HG02970 (cell line): ENCODE measurements around the gene ABO.
"Not testable (repeated sequence)": the region's sequence is repeated elsewhere in the genome, so short reads cannot be mapped to it uniquely, and the experiment has no call there.

Experiments
- ATAC-seq: cut with Tn5 transposase; IDR thresholded peaks from one replicate; pipeline ENCODE4 v1.9.1; 2021; ENCODE audit warnings: mild to moderate bottlenecking, moderate library complexity, moderate number of reproducible peaks; ENCODE audit not compliant: unreplicated experiment, low FRiP score

ABO gene

GRCh38 chr9:133227996-133228395 is 47.0 kb downstream of the ABO start:
- not testable (repeated sequence) for ATAC-seq

DNA sequence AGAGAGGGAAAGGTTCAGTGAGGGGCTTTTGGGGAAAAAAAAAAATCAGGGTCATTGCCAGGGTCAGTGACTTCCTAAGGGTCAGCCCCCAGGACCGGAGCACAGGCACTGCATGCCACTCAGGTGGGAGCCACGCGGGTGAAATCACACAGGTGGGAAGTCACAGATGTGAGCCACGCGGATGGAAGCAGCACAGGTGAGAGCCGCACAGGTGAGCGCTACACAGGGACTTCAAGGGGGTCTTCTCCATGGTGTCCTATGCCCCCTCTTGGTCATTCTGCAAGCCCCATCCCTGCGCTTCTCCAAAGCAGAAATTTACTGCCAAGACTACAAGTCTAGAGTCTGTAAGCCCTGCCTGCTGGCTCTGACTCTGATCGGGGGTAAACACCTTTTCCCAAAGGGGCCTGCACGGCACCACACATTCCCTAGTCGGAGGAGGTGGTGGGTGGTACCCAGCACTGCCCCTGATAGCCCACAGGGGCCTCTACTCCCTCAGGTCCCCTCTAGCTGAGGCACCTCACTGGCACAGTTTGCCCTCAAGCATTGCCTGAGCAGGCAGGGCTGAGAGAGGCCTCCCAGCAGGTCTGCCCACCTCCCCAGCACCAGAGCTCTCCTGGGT is 47.6 kb downstream of the ABO start:
- no peak for ATAC-seq

GRCh38 chr9:133226219-133227171 is 48.5 kb downstream of the ABO start:
- no peak for ATAC-seq

DNA sequence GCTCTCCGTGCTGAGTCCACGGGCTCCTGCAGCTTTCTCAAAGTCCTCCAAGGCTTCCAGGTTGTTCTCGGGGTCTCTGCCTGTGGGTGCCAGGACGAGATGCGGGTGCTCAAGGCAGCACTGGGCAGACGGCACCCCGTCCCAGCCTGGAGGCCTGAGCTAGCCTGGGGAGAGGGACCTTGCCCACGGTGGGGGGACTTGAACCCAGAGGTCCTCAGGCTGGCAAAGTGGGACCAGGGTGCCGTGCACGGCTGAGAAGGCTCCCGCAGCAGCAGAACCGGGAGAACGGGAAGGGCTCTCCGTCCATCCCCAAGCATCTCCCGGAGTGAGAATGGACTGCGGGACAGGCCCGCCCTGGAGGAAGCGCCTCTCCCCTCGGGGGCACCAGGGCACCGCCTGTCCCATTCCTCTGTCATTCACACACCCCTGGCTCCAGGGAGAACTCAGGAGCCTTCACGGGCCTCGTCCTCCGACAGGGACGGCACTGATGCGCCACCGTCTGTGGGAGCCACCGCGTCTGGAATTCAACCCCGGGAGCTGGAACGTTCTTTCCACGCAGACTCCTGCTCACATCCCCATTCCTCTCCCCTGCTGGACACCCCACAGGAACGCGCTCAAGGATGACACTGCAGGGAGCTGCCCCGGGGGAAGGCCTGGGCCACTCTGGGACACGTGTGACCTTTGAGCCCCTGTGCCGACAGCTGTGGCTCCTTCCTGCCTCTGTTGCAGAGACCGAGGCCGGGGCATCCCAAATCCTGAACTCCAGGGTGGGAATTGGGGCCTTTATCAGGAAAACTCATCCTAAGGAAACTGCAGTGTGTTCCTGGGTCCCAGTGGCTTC is 49.6 kb downstream of the ABO start:
- no peak for ATAC-seq

DNA sequence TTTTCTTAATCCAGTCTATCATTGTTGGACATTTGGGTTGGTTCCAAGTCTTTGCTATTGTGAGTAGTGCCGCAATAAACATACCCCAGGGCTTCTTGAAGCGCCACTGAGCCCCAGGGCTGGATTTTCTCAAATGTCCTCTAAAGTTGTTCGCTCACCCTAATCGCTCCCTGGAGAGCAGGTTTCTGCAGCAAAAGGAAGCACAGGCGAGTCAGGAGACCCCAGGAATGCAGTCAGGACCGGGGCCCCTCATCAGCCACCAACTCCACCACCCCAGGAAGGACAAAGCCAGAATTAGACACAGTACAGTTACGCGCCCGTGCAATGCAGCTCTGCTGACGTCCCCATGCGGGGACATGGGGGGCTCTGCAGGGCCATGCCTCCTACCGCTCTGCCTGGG is 50.2 kb downstream of the ABO start:
- no peak for ATAC-seq

DNA sequence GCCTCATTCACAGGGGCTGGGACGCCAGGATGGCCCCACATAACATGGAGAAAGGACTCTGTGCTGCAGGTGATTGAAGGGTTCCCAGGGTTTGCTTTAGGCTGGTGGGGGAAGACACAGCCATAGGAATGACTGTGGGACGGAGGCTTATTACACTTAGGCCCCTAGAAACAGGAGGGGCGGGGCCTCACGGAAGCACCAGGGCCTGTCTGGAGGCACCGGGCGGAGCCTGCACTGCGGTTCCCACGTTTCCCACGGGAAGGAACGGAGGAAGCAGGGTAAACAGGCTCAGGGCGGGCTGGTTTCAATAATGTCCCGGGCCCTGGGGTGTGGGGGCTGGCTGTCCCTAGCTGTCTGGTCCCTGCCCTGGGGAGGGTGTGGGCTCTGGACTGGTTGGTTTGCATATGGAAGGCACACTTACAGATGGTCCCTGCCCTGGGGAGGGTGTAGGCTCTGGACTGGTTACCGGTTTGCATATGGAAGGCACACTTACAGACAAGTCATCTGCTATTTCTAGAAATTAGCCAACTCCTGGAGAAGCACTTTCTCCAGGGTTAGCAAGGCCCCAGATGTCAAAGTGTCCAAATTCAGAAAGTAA is 51.7 kb downstream of the ABO start:
- ATAC-seq = not testable (repeated sequence)

GRCh38 chr9:133221994-133222393 is 53.0 kb downstream of the ABO start:
- ATAC-seq = not testable (repeated sequence)

DNA sequence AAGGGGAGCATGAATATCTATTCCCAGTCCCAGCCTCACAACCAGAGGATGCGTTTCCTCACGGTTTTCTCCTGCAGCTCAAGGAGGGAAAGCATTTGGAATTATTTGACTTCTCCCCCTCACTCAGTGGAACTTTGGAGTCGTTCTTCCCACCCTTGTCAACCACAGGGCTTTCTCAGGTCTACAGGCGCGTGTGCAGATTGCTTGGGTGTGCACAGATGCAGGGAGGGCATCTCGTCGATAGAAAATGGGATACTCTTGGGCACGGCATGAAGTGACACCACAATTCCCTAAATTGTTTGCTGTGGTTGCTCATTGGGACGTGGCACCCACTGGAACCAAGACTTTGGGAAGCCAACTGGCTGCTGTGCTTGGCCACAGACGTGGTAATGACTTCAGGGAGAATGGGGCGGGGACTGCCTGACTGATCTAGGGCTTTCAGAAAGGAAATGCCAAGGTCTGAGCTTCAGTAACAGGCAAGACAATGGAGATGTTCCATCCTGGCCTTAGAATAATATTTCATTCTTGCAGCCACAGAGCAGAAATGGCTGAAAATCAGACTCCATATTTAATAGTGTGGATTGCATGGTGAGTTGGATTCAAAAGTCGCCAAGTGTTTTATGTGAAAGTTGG is 53.7 kb downstream of the ABO start:
- ATAC-seq = no peak

GRCh38 chr9:133218049-133218975 is 56.7 kb downstream of the ABO start:
- ATAC-seq = not testable (repeated sequence)

- not testable (repeated sequence) for ATAC-seq
Measured at GRCh38 chr9:133217333-133217988, 57.5 kb downstream of the ABO start.

DNA sequence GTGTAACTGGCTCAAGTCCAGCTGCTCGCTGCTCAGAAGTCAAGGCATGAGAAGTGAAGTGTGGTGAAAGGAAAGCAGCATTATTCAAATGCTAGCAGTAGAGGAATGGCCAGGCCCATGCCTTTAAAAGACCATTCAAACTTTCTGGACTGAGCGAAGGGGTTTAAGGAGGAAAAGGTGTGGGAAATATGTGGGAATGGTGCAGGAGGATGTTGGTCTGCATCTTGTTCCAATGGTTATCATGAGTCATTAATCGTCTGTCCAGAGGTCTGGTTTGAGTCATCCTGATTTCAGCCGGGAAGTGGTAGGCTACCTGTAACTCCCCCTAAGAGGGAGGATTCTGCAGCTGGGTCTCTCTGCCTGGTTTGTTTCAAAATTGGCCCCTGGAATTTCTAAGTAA is 60.7 kb downstream of the ABO start:
- not testable (repeated sequence) for ATAC-seq

DNA sequence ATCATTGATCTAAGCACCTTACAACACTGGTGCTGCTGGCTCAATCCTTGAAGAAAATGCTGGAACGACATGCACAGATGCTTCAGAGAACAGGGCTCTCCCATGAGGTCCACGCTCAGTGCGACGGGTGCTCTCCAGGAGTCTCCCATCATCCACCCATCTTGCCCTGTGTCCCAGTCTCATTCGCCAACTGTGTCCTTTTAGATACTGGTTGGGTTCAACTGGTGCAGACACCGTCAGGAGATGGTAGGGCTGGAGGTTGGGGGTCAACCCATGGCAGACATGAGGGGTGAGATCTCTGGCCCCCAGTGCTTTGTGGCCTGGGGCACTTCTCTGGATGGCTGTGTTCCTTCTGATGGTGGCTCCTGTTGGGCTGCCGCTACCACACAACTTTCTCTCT is 64.4 kb downstream of the ABO start:
- ATAC-seq = no peak

DNA sequence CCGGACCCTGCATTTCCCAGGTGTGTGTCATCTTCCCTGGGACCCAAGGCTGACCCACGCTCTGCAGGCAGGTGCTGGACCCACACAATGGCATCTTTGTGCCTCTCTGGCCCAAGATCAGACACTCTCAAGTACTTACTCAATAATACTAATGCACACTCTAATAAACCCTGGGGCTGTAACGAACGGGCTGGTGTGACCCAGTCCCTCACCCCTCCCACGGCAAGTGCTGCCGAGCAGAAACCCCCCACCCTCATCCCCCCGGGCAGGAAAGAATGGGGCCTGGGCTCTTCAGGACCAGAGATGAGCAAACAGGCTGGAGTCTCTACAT is 64.8 kb downstream of the ABO start:
- no peak for ATAC-seq

DNA sequence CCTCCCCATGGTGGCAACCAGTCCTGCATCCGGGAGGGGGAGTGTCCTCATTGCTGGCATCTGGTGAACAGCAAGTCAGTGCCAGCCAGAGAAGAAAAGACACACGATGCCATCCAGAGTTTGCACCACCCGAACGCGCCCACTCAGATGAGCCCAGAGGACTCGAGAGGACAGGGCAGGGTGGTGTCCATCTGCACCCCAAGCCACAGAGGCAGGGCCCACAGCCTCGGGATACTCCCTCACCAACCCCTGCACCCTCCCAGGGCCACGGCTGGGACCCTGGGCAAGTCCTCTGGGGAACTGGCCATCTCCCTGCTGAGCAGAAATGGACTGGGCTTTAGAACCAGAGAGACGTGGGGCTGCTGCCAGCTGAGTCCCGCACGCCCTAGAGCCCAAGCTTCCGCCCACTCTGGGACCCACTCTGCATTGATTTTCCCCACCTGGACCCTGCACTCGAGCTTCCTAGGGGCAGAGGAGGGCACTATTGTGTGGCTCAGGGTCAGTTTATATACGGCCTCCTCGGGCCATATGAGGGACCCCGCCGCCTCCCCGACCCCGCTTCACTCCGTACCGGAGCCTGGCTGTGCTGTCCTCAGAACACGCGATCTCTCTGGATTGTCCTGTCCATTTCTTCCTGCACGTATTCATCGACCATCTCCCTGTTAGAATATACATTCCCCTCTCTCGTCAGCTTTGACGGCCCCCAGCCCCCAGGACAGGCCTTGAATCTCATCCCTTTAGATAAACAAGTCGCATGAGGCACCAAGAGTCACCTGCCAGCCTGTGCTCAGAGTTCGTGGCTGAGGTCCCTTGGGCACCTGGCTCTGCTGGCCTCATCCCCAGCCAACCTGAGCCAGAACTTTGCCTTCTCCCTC is 65.4 kb downstream of the ABO start:
- not testable (repeated sequence) for ATAC-seq

GRCh38 chr9:133208880-133209300 is 66.1 kb downstream of the ABO start, which contains the start of gene OBP2B:
TSS of gene OBP2B (minus strand) at chr9:133209250. CDS start at chr9:133209199, 51 bp downstream.
- not testable (repeated sequence) for ATAC-seq

DNA sequence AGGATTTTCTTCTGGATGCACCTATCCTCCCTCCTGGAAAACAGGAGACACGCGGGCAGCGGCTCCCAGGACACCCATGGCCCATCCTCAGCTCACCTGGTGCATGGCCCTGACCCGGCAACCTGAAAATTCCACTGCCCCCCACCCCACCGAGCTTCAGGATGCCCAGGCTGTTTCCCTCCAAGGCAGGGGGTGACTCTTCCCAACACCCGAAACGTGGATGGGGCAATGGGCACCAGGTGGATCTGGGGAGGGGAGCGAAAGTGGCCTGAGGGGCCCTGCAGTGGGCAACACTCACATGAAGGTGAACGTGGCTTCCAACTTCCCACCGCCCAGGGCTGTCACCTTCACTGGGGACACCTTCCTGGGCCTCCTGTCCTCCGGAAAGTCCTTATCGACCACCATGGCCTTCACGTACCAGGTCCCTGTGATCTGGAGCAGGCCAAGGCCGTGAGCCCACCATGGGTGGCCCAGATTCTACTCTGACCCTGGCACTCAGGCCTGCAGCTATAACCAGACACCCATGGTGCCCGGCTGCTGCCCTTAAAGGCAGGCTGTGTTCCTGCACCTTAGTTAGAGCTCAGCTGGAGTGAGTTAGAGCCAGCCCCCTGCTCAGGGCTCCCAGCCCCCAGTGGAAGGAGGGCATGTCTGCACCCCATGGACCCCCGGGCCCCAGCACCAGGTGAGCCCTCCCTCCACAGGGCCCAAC is 66.7 kb downstream of the ABO start:
- not testable (repeated sequence) for ATAC-seq
